ENCODE results near the gene HTR5A.

GRCh38 chr7:155048006-155048405 lies 22.1 kb upstream of the HTR5A start:
- TF ChIP-seq CTCF (IDR thresholded peaks at IDR 0.05; ENCODE audit: extremely low read depth in 1 of 2, insufficient read depth in 1 of 2, low read depth in 1 of 2, low read length in 2 of 2) (no peak), EZH2 (IDR thresholded peaks at IDR 0.05; ENCODE audit: borderline replicate concordance, low read depth, low read length, severe bottlenecking) (no peak), POLR2AphosphoS5 (IDR thresholded peaks at IDR 0.05; ENCODE audit: insufficient read depth, low read depth, low read length) (no peak), MAX (IDR thresholded peaks at IDR 0.05; ENCODE audit: insufficient read depth, insufficient read length) (no peak), FOS (IDR thresholded peaks at IDR 0.05; ENCODE audit: borderline replicate concordance, insufficient read depth, low read length) (no peak), JUN (IDR thresholded peaks at IDR 0.05; ENCODE audit: borderline replicate concordance, insufficient read depth, insufficient read length, low read depth) (no peak), POLR2A (IDR thresholded peaks at IDR 0.05; ENCODE audit: low read depth, low read length) (no peak), GATA2 (IDR thresholded peaks at IDR 0.05; ENCODE audit: insufficient read depth, insufficient read length, low read depth, low read length) (no peak), MYC (IDR thresholded peaks at IDR 0.05; ENCODE audit: low read depth, low read length) (no peak)

Data from endothelial cell of umbilical vein (primary cell).